Fibroblast of lung (primary cell): ENCODE data around the gene KIAA0930. TPM values are rescaled to one million over a fixed set of nuclear protein-coding genes. Genes with fewer than 3 reads are reported as not detected.

Experiments
- DNase-seq, 2 donors: peaks; one replicate each; pipeline versions ENCODE4 v3.0.0 to v3.0.0-alpha.2; 2010; ENCODE audit warnings: low read depth in 2 of 2
- H2AFZ ChIP-seq: 2 replicates; pipeline ENCODE4 v1.5.1; 2012; ENCODE audit warnings: low read length, control low read depth, inconsistent platforms
- H3K27ac ChIP-seq: 2 replicates; pipeline ENCODE4 v1.5.1; 2011; ENCODE audit warnings: low read length, control low read depth; ENCODE audit not compliant: insufficient read depth
- H3K27me3 ChIP-seq: 2 replicates; pipeline ENCODE4 v1.5.1; 2011; ENCODE audit warnings: mild to moderate bottlenecking, low read length; ENCODE audit not compliant: control insufficient read depth, insufficient read depth
- H3K36me3 ChIP-seq: 2 replicates; pipeline ENCODE4 v1.5.1; 2011; ENCODE audit warnings: low read length; ENCODE audit not compliant: control insufficient read depth, insufficient read depth
- H3K4me1 ChIP-seq: 2 replicates; pipeline ENCODE4 v1.5.1; 2011; ENCODE audit warnings: low read length; ENCODE audit not compliant: control insufficient read depth, insufficient read depth; ENCODE audit errors: extremely low read depth
- H3K4me2 ChIP-seq: 2 replicates; pipeline ENCODE4 v1.5.1; 2011; ENCODE audit warnings: low read length, control low read depth; ENCODE audit not compliant: insufficient read depth; ENCODE audit errors: extremely low read depth
- H3K4me3 ChIP-seq, 4 experiments: fragments of 200-600 bp in 1 of 4; sonication (generic) in 1 of 4; replicated peaks in 1 of 4; 2 replicates each; pipeline ENCODE4 v1.5.1; 2011 to 2016; ENCODE audit warnings: low read length in 4 of 4, low read depth in 3 of 4, mild to moderate bottlenecking in 3 of 4, control low read depth in 2 of 4, inconsistent platforms in 1 of 4, mixed read lengths in 1 of 4; ENCODE audit not compliant: insufficient read depth in 1 of 4; ENCODE audit errors: control extremely low read depth in 1 of 4
- H3K79me2 ChIP-seq: 2 replicates; pipeline ENCODE4 v1.5.1; 2012; ENCODE audit warnings: mild to moderate bottlenecking, low read length, inconsistent platforms; ENCODE audit not compliant: control insufficient read depth, insufficient read depth
- H3K9ac ChIP-seq: 2 replicates; pipeline ENCODE4 v1.5.1; 2011; ENCODE audit warnings: mild to moderate bottlenecking, low read length, control low read depth; ENCODE audit not compliant: insufficient read depth
- H3K9me3 ChIP-seq: 2 replicates; pipeline ENCODE4 v1.5.1; 2012; ENCODE audit warnings: low read depth, low read length; ENCODE audit not compliant: control insufficient read depth, insufficient read depth
- H4K20me1 ChIP-seq: 2 replicates; pipeline ENCODE4 v1.5.1; 2011; ENCODE audit warnings: low read length; ENCODE audit not compliant: control insufficient read depth, insufficient read depth; ENCODE audit errors: extremely low read depth
- EZH2 ChIP-seq: IDR thresholded peaks from 2 replicates; pipeline ENCODE4 v1.5.1; 2012; ENCODE audit warnings: low read length, control low read depth, mild to moderate bottlenecking; ENCODE audit errors: missing control alignments
- polyA plus RNA-seq, 2 donors: library from polyadenylated mRNA; depleted of rRNA in 1 of 2; stranded (reverse) in 1 of 2; unstranded in 1 of 2; fragments of >200 nt; gene quantifications; 2 replicates each; pipeline ENCODE4 v1.2.1, GENCODE V29; 2011 to 2012; ENCODE audit warnings: missing spikeins in 1 of 2
- total RNA-seq: library from RNA; depleted of rRNA; stranded (reverse); fragments of >200 nt; gene quantifications from 2 replicates; pipeline ENCODE4 v1.2.1, GENCODE V29; 2014
- TF ChIP-seq, protein P1 (sequence below), 2 donors: IDR thresholded peaks in 1 of 2; conservative IDR thresholded peaks in 1 of 2; 1 replicate in 1 of 2; 2 replicates in 1 of 2; pipeline ENCODE4 v1.5.1; 2011 to 2012; ENCODE audit warnings: low read length in 2 of 2, control low read depth in 1 of 2, inconsistent platforms in 1 of 2, low read depth in 1 of 2, mild to moderate bottlenecking in 1 of 2

The KIAA0930 gene
- total and polyA plus RNA-seq, 2 donors (not counting 1 experiment from before 2014, with no cell fraction given), result 28.2 to 30.9 TPM

DNA sequence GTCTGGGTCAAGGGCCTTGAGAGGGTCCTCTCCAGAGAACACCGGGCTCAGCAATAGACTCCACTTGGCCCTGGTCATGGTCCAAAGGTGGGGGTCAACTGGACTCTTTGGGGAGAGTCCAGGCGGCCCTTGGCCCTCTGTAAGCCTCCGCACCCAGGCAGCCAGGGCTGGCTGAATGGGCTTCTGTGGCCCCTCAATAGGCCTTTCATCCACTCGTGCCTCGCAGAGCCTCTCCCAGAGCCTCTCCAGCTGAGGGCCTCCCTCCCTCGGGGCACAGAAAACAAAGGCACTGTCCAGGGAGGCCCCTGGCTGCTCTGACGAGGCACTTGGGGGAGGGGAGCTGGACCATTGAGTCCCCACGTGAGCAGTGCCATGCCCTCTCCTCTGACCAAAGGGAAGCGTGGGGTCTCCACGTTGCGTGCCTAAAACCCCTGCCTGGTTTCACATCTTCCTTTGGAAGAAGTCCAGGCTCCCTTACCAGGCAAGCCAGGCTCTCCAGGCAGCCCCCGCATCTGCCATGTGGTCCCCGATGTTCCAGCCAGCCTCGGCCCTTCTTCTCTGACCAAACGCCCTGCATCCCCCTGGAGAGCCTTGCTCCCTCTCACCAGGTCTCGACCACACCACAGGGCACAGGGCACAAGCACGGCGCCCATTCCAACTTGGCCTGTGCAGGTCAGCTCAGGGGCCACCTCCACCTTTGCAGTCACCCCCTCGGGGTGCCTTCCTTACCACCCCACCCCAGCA lies 15.5 kb downstream of the KIAA0930 start:
- Histone ChIP-seq H3K36me3 (no peaks in the 10 kb centered on the region), H3K27me3 (no peaks in the 10 kb centered on the region), H3K79me2 (no peaks in the 10 kb centered on the region), H3K27ac (no peak overlapping the region), H4K20me1 (no peaks in the 10 kb centered on the region), H3K9ac (no peak overlapping the region), H2AFZ (no peak overlapping the region), H3K4me3 (no peak overlapping the region), H3K4me1 (no peaks in the 10 kb centered on the region), H3K9me3 (no peaks in the 10 kb centered on the region), H3K4me2 (no peak overlapping the region)
- TF ChIP-seq, protein P1, sequence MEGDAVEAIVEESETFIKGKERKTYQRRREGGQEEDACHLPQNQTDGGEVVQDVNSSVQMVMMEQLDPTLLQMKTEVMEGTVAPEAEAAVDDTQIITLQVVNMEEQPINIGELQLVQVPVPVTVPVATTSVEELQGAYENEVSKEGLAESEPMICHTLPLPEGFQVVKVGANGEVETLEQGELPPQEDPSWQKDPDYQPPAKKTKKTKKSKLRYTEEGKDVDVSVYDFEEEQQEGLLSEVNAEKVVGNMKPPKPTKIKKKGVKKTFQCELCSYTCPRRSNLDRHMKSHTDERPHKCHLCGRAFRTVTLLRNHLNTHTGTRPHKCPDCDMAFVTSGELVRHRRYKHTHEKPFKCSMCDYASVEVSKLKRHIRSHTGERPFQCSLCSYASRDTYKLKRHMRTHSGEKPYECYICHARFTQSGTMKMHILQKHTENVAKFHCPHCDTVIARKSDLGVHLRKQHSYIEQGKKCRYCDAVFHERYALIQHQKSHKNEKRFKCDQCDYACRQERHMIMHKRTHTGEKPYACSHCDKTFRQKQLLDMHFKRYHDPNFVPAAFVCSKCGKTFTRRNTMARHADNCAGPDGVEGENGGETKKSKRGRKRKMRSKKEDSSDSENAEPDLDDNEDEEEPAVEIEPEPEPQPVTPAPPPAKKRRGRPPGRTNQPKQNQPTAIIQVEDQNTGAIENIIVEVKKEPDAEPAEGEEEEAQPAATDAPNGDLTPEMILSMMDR (conservative IDR thresholded peaks at IDR 0.05 in 1 of 2, IDR thresholded peaks at IDR 0.05 in 1 of 2; ENCODE audit: low read depth in 1 of 2, low read length in 2 of 2), result no peak
- TF ChIP-seq EZH2, result no peak
- no peak for DNase-seq

GRCh38 chr22:45224331-45224730 lies 16.4 kb downstream of the KIAA0930 start:
- Histone ChIP-seq H3K4me1 (no peaks in the 10 kb centered on the region), H4K20me1 (no peaks in the 10 kb centered on the region), H3K4me3 (no peak overlapping the region), H3K36me3 (no peaks in the 10 kb centered on the region), H3K27ac (no peak overlapping the region), H3K4me2 (no peak overlapping the region), H2AFZ (no peak overlapping the region), H3K9me3 (no peaks in the 10 kb centered on the region), H3K9ac (no peak overlapping the region), H3K27me3 (no peaks in the 10 kb centered on the region), H3K79me2 (no peaks in the 10 kb centered on the region)
- TF ChIP-seq EZH2, result no peak
- TF ChIP-seq, protein P1 (conservative IDR thresholded peaks at IDR 0.05 in 1 of 2, IDR thresholded peaks at IDR 0.05 in 1 of 2; ENCODE audit: low read depth in 1 of 2, low read length in 2 of 2), result no peak
- DNase-seq, result no peak

DNA sequence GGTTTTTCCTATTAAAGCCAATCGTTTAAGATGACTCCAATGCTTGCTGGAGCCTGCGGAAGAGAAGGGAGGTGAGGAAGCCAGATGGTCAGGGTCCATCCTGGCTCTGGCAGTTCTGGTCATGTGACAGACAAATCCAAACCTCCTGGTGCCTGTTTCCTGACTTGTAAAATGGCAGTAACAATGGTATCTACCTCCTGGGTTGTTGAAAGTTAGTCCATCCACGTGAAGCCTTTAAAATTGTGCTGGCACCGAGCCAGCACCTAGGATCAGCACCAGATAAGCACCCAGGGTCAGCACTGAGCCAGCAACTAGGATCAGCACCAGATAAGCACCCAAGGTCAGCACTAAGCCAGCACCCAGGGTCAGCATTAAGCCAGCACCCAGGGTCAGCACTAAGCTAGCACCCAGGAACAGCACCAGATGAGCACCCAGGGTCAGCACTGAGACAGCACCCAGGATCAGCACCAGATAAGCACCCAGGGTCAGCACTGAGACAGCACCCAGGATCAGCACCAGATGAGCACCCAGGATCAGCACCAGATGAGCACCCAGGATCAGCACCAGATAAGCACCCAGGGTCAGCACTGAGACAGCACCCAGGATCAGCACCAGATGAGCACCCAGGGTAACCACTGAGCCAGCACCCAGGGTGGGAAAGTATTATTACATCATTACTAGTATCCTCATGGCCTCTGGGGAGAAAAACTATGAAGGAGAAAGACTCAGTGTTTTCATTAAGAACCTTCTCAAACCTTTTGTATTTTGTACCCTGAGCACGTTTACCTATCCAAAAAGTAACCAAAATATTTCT lies 17.2 kb downstream of the KIAA0930 start:
- TF ChIP-seq, protein P1 (conservative IDR thresholded peaks at IDR 0.05 in 1 of 2, IDR thresholded peaks at IDR 0.05 in 1 of 2; ENCODE audit: low read depth in 1 of 2, low read length in 2 of 2), result no peak
- TF ChIP-seq EZH2, result no peak
- H3K36me3 ChIP-seq, result no peaks in the 10 kb centered on the region
- DNase-seq, result no peak
- H4K20me1 ChIP-seq, result no peaks in the 10 kb centered on the region
- H3K4me2 ChIP-seq, result no peak overlapping the region
- no peak overlapping the region for H3K4me3 ChIP-seq
- no peaks in the 10 kb centered on the region for H3K9me3 ChIP-seq
- H3K27me3 ChIP-seq, result no peaks in the 10 kb centered on the region
- H2AFZ ChIP-seq, result no peak overlapping the region
- H3K79me2 ChIP-seq, result no peaks in the 10 kb centered on the region
- no peak overlapping the region for H3K9ac ChIP-seq
- H3K27ac ChIP-seq, result no peak overlapping the region
- H3K4me1 ChIP-seq, result no peaks in the 10 kb centered on the region
